Panc1 (cell line): ENCODE data around the gene FAM180B. TPM values are rescaled to one million over a fixed set of nuclear protein-coding genes. Genes with fewer than 3 reads are reported as not detected.

Experiments
- ATAC-seq: fragments of 200-7000 bp; cut with Tn5 transposase; 2 replicates; pipeline ENCODE4 v1.9.1; 2020; ENCODE audit warnings: mild to moderate bottlenecking, moderate library complexity
- BruUV-seq: library from RNA; stranded (reverse); fragments of 400-500 nt; replicated peaks from 2 replicates; lab custom pipeline; 2021; lab: Mats Ljungman, UMichigan
- CTCF ChIA-PET: fragments of 300-600 bp; sonication (Branson Sonifier 250); formaldehyde crosslinking; loops from one replicate; lab custom pipeline; 2022; ENCODE audit warnings: antibody characterized with exemption; lab: Charles Lee
- POLR2A ChIA-PET: fragments of 300-600 bp; sonication (Branson Sonifier 250); formaldehyde crosslinking; loops from one replicate; lab custom pipeline; 2022; ENCODE audit warnings: antibody characterized with exemption; lab: Charles Lee
- DNase-seq: peaks from one replicate; pipeline ENCODE4 v3.0.0-alpha.2; 2010; ENCODE audit warnings: low read depth, low spot score
- H3K27ac ChIP-seq: 2 replicates; pipeline ENCODE4 v1.5.1; 2011; ENCODE audit warnings: mild to moderate bottlenecking, low read length, inconsistent platforms
- H3K27me3 ChIP-seq: fragments of 200-500 bp; sonication (Bioruptor generic); 2 replicates; pipeline ENCODE4 v1.6.0; 2014; ENCODE audit warnings: low read length, inconsistent platforms; ENCODE audit not compliant: control insufficient read depth, insufficient read depth
- H3K36me3 ChIP-seq: fragments of 200-500 bp; sonication (Bioruptor generic); 2 replicates; pipeline ENCODE4 v1.5.1; 2014; ENCODE audit warnings: inconsistent platforms, mild to moderate bottlenecking, low read length, moderate library complexity; ENCODE audit not compliant: control insufficient read depth, insufficient read depth
- H3K4me1 ChIP-seq: 2 replicates; pipeline ENCODE4 v1.5.1; 2011; ENCODE audit warnings: inconsistent platforms, mild to moderate bottlenecking, low read length, moderate library complexity; ENCODE audit not compliant: control insufficient read depth, insufficient read depth
- H3K4me3 ChIP-seq, 2 experiments: 2 replicates each; pipeline ENCODE4 v1.5.1; 2011 to 2012; ENCODE audit warnings: low read depth in 2 of 2, low read length in 2 of 2, mild to moderate bottlenecking in 2 of 2, inconsistent platforms in 1 of 2, moderate library complexity in 1 of 2
- H3K9me3 ChIP-seq: fragments of 200-500 bp; sonication (Bioruptor generic); 2 replicates; pipeline ENCODE4 v1.5.1; 2014; ENCODE audit warnings: low read depth, mild to moderate bottlenecking, inconsistent platforms, low read length, moderate library complexity; ENCODE audit not compliant: control insufficient read depth, insufficient read depth
- CTCF ChIP-seq: fragments of 450-650 bp; IDR thresholded peaks from 2 replicates; pipeline ENCODE4 v1.5.1; 2017; ENCODE audit warnings: mild to moderate bottlenecking
- POLR2AphosphoS5 ChIP-seq: IDR thresholded peaks from 2 replicates; pipeline ENCODE4 v1.6.1; 2012; ENCODE audit warnings: mild to moderate bottlenecking, low read depth, low read length, moderate library complexity
- SIN3A ChIP-seq: IDR thresholded peaks from 2 replicates; pipeline ENCODE4 v1.6.1; 2012; ENCODE audit warnings: low read depth, mild to moderate bottlenecking, low read length, moderate library complexity, borderline replicate concordance; ENCODE audit not compliant: insufficient read depth
- TCF7L2 ChIP-seq: IDR thresholded peaks from 2 replicates; pipeline ENCODE4 v1.6.1; 2011; ENCODE audit warnings: mild to moderate bottlenecking, low read depth, low read length, inconsistent platforms
- in situ Hi-C: cut with HindIII; loops from 2 replicates; pipeline ENCODE4 v1.10.0; 2016; ENCODE audit warnings: low sequenced_read_pairs, low pct_unique_long_range_greater_than_20kb
- intact Hi-C: fragments of 100-400 bp; cut with micrococcal nuclease; formaldehyde crosslinking; loops from one replicate; pipeline ENCODE4 v1.10.0; 2022; ENCODE audit not compliant: unreplicated experiment
- total RNA-seq: library from RNA; stranded (reverse); gene quantifications from one replicate; pipeline ENCODE4 v1.2.1, GENCODE V29; 2021; ENCODE audit not compliant: unreplicated experiment
- TF ChIP-seq, protein P1 (sequence below), 2 experiments: IDR thresholded peaks; 2 replicates each; pipeline ENCODE4 v1.6.1; 2011 to 2012; ENCODE audit warnings: low read depth in 2 of 2, control low read depth in 1 of 2, low read length in 1 of 2, mild to moderate bottlenecking in 1 of 2, moderate library complexity in 1 of 2; ENCODE audit not compliant: insufficient read depth in 1 of 2

The FAM180B gene
- total RNA-seq, 1 experiment from 2014 or later: not detected

DNA sequence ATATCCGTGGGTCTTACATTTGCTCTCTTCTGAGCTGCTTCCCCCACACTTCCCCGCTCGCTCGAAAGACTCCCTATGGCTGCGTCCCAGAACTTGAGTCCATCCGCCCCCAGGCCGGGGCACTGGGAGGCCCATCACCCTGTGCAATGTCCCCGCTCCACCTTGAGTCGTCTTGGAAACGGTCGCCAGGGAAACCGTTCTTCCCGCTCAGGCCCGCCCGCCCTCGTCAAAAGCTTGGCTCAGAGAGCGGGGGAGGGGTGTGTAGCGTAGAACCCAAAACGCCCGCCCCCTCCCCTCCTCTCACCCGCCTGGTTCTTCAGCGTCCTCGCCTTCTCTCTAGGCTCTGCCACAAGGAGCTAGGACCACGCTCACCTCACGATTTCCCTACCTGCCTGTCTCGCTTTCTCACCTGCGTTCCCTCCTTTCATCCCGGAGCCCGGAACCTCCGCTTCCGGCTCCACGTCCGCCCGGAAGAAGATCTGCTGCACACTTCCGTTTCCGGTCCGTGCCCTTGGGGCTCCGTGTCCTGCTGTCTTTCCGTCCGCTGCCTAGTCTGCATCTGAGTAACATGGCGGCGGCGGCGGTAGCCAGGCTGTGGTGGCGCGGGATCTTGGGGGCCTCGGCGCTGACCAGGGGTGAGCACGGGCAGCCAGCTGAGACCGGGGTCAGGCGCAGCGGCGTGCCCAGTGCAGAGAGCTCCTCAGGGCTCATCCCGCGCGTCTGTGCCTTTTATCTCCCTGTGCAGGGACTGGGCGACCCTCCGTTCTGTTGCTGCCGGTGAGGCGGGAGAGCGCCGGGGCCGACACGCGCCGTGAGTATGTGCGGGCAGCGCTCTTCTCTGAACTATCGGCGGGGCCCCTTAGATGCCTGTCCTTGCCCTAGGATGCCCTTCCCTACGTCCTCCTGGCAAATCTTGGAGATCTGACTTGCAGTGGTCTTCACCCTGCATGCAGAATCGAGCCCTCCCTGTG is 7.7 kb upstream of the FAM180B start, which contains the start of the genes KBTBD4 and NDUFS3:
TSS of gene KBTBD4 (minus strand) at position 447 of the 971 bp plus-strand sequence. CDS start at position 428, 19 bp downstream.
TSS of gene NDUFS3 (plus strand) at position 551 of the 971 bp plus-strand sequence. CDS start at position 569, 18 bp downstream.
- ATAC-seq (peak; percentile 94), DNase-seq (peak; percentile 32)
- TF ChIP-seq SIN3A (peak; percentile 56; the same call in 1 of the 2 replicates), TCF7L2 (peak; percentile 79), CTCF (no peak), POLR2AphosphoS5 (peak; percentile 83)
- TF ChIP-seq, protein P1, sequence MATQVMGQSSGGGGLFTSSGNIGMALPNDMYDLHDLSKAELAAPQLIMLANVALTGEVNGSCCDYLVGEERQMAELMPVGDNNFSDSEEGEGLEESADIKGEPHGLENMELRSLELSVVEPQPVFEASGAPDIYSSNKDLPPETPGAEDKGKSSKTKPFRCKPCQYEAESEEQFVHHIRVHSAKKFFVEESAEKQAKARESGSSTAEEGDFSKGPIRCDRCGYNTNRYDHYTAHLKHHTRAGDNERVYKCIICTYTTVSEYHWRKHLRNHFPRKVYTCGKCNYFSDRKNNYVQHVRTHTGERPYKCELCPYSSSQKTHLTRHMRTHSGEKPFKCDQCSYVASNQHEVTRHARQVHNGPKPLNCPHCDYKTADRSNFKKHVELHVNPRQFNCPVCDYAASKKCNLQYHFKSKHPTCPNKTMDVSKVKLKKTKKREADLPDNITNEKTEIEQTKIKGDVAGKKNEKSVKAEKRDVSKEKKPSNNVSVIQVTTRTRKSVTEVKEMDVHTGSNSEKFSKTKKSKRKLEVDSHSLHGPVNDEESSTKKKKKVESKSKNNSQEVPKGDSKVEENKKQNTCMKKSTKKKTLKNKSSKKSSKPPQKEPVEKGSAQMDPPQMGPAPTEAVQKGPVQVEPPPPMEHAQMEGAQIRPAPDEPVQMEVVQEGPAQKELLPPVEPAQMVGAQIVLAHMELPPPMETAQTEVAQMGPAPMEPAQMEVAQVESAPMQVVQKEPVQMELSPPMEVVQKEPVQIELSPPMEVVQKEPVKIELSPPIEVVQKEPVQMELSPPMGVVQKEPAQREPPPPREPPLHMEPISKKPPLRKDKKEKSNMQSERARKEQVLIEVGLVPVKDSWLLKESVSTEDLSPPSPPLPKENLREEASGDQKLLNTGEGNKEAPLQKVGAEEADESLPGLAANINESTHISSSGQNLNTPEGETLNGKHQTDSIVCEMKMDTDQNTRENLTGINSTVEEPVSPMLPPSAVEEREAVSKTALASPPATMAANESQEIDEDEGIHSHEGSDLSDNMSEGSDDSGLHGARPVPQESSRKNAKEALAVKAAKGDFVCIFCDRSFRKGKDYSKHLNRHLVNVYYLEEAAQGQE (IDR thresholded peaks at IDR 0.05; ENCODE audit: insufficient read depth in 1 of 2, low read depth in 2 of 2, low read length in 1 of 2): peak in 1 of 2 experiments; percentile 71; a peak in 1 of 4 replicates
- CTCF ChIA-PET: no interaction called here
- Histone ChIP-seq H3K36me3 (peaks cover 13% of the 10 kb centered on the region), H3K4me3 (peak within 1 kb of the TSS; percentile 98 to 100), H3K9me3 (no peaks in the 10 kb centered on the region), H3K27me3 (no peaks in the 10 kb centered on the region), H3K4me1 (peaks cover 17% of the 10 kb centered on the region), H3K27ac (peak within 1 kb of the TSS; percentile 90)
- POLR2A ChIA-PET: interaction anchor here (0.6 to 0.8 kb wide), 5 partner anchors 28 to 141 kb away, joined by 3 to 13 read pairs (median 4); no protein-coding TSS in a partner anchor
- intact Hi-C loops: no loop called here
- in situ Hi-C loops: no loop called here
- TSS peak; percentile 91 for BruUV-seq

DNA sequence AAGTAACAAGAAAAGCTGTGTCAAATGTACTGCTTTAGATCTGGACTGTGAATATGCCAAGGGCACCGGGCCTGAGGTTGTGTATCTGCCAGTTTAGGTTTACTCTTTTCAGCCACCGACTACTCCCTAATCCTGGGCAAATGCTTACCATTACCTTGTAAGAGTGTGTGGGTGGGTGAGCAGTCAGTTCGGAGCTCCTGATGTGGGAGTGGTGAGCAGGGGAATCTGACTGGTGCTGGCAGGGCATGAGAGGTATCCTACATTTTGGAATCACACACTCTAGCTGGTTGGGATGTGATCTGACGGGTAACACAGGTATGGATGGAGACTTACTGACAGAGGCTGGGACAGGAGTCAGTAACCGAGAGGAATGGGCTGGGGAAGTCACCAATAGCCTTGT is 2.6 kb upstream of the FAM180B start:
- in situ Hi-C loops (no loop called here), intact Hi-C loops (no loop called here)
- DNase-seq (no peak), ATAC-seq (no peak)
- Histone ChIP-seq H3K9me3 (no peaks in the 10 kb centered on the region), H3K36me3 (peaks cover 9% of the 10 kb centered on the region), H3K27me3 (no peaks in the 10 kb centered on the region), H3K4me3 (no peak overlapping the region), H3K27ac (no peak overlapping the region), H3K4me1 (peaks cover 6% of the 10 kb centered on the region)
- BruUV-seq: no TSS peak
- POLR2A ChIA-PET: interaction anchor here (0.7 kb wide), 1 partner anchor 23 kb away, joined by 3 read pairs; no protein-coding TSS in a partner anchor
- CTCF ChIA-PET: no interaction called here
- TF ChIP-seq, protein P1 (IDR thresholded peaks at IDR 0.05; ENCODE audit: insufficient read depth in 1 of 2, low read depth in 2 of 2, low read length in 1 of 2): no peak
- TF ChIP-seq TCF7L2: no peak
- TF ChIP-seq POLR2AphosphoS5: no peak
- no peak for TF ChIP-seq CTCF
- TF ChIP-seq SIN3A: no peak
